Coronary artery (tissue), 2 donors: ENCODE results near the gene SLC1A3.
"Not testable (repeated sequence)": the region's sequence is repeated elsewhere in the genome, so short reads cannot be mapped to it uniquely, and the experiment has no call there.

Experiments used
- DNase-seq: peaks from one replicate; pipeline ENCODE4 v3.0.0-alpha.2; 2017; ENCODE audit warnings: low spot score
- H3K27ac ChIP-seq, 2 donors: fragments of 200-600 bp; sonication (generic); one replicate each; pipeline ENCODE4 v1.5.1; 2016 to 2019
- H3K4me3 ChIP-seq: fragments of 200-600 bp; sonication (generic); 2 replicates; pipeline ENCODE4 v1.5.1; 2016; ENCODE audit warnings: mild to moderate bottlenecking, moderate library complexity
- TF ChIP-seq, protein P1 (sequence below): fragments of 200-600 bp; sonication (generic); IDR thresholded peaks from one replicate; pipeline ENCODE4 v1.5.1; 2019; ENCODE audit warnings: antibody characterized with exemption

SLC1A3 gene

DNA sequence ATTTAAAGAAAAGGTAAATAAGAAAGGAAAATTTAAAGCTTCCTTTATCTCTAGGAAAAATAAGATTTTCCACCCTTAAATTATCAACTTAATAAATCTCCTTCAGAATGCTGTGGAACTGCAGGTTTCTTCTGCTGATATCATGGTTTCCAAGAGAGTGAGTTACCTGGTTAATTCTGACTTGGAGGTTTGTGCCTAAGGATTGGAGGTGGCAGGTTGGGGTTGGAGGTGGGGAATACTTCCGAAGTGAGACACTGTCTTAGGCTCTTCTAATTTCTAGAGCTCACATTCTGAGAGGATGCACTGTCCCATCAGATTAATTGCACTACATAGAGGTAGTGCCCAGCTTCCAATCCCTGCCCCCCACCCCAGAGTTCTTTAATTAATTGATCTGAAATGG lies 31.1 kb downstream of the SLC1A3 start:
- H3K27ac ChIP-seq, result no peak overlapping the region
- TF ChIP-seq, protein P1, sequence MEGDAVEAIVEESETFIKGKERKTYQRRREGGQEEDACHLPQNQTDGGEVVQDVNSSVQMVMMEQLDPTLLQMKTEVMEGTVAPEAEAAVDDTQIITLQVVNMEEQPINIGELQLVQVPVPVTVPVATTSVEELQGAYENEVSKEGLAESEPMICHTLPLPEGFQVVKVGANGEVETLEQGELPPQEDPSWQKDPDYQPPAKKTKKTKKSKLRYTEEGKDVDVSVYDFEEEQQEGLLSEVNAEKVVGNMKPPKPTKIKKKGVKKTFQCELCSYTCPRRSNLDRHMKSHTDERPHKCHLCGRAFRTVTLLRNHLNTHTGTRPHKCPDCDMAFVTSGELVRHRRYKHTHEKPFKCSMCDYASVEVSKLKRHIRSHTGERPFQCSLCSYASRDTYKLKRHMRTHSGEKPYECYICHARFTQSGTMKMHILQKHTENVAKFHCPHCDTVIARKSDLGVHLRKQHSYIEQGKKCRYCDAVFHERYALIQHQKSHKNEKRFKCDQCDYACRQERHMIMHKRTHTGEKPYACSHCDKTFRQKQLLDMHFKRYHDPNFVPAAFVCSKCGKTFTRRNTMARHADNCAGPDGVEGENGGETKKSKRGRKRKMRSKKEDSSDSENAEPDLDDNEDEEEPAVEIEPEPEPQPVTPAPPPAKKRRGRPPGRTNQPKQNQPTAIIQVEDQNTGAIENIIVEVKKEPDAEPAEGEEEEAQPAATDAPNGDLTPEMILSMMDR, result no peak

DNA sequence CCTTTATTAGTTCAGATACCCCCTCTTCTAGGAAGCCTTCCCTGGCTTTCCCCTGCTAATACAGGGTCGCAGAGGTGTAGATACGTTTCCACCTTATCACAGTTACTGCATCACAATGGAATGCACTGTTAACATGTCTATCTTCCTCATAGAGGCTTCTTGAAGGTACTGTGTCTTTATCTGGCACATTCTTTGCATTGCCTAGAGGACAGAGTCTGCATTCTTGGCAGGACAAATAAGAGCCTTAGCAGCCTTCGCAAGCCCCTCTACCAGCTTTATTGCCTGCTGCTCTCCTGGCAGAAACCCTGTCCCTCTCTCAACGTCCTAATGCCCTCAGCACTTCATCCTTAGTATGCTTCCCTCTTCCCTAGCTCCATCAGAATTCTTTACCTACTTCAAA lies 31.6 kb downstream of the SLC1A3 start:
- no peak overlapping the region for H3K4me3 ChIP-seq
- no peak overlapping the region for H3K27ac ChIP-seq
- no peak for DNase-seq
- TF ChIP-seq, protein P1, result no peak

More for the DNA sequence above, 31.1 kb downstream of the SLC1A3 start:
- H3K4me3 ChIP-seq, result no peak overlapping the region
- DNase-seq, result no peak

DNA sequence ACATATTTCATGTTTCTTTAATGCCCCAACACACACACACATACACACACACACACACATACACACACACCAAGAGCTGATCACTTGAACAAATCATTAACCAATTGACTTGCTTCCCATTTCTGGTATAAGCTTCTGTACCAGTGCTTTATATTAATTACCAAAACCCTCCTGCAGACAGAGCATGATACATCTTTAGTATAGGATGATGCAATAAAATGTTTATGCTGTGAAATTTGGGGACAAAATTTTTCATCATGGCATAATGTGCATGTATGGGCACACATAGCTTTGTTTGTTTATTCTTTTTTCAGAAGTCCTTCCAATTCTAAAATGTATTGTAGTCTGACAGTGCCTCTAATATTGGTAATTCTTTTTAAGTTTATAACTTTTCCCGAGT lies 34.5 kb downstream of the SLC1A3 start:
- no peak for DNase-seq
- Histone ChIP-seq H3K4me3 (no peak overlapping the region), H3K27ac (no peak overlapping the region)
- TF ChIP-seq, protein P1, result no peak

DNA sequence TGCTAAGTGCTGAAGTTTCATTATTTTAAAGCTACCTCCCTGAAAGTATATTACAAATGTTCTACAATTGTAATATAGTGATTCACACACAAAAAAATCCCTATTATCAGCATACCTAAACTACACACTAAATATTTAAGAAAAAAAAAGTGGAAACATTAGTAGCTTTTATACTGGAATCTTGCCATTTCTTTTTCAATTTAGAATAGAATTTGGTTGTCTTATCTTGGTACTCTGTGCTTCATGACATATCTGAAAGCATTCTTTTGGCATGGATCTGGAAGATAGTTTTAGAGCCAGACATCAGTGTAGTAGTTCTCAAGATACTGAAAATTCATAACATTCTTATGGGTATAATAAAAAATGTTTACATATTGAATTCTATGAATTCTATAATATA lies 35.0 kb downstream of the SLC1A3 start:
- Histone ChIP-seq H3K27ac (no peak overlapping the region), H3K4me3 (no peak overlapping the region)
- TF ChIP-seq, protein P1, result no peak
- DNase-seq, result no peak

DNA sequence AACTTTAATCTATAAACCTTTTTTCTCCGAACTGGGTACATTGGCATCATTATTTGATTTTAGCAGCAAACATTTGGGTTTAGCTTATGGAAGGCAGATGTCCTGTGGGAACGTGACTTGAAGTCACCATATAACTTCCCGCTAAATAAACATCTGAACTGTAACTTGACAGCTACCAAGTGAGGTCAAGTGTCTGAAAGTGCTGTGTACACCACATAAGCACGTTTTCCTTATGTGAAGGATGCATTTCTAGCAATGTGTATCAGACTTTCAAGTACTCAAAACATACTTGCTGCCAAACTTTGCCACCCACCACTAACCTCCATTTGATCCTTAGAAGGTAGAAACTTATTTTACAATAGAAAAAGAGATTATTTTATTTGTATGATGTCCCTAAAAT lies 35.7 kb downstream of the SLC1A3 start:
- no peak overlapping the region for H3K4me3 ChIP-seq
- H3K27ac ChIP-seq, result no peak overlapping the region
- TF ChIP-seq, protein P1, result no peak
- DNase-seq, result no peak

DNA sequence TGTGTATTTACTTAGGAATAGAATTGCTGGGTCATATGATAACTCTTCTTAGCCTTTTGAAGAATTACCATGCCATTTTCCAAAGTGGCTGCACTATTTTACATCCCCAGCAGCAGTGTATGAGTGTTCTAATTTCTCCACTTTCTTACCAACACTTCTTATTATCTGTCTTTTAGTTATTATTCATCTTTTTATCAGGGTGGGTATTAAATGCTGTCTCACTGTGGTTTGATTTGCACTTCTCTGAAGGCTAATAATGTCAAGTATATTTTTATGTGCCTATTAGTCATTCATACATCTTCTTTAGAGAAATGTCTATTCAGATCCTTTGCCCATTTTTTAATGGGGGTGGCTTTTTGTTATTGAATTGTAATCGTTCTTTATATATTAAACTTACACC lies 36.8 kb downstream of the SLC1A3 start:
- TF ChIP-seq, protein P1, result no peak
- no peak overlapping the region for H3K27ac ChIP-seq

DNA sequence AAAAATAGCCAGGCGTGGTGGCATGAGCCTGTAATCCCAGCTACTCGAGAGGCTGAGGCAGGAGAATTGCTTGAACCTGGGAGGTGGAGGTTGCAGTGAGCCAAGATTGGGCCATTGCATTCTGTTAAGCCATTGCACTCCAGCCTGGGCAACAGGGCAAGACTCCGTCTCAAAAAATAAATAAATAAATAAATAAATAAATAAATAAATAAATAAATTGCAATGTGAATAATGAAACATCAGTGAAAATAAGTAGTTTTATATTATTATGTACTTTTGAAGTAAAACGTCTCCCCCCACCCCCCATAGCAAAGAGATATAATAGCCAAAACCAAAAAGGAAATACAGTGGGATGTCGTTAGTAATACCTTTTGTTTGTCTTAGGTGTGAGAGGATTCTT lies 37.4 kb downstream of the SLC1A3 start:
- H3K4me3 ChIP-seq, DNase-seq, H3K27ac ChIP-seq: not testable (repeated sequence)

More for the DNA sequence above, 36.8 kb downstream of the SLC1A3 start:
- no peak for DNase-seq
- no peak overlapping the region for H3K4me3 ChIP-seq

DNA sequence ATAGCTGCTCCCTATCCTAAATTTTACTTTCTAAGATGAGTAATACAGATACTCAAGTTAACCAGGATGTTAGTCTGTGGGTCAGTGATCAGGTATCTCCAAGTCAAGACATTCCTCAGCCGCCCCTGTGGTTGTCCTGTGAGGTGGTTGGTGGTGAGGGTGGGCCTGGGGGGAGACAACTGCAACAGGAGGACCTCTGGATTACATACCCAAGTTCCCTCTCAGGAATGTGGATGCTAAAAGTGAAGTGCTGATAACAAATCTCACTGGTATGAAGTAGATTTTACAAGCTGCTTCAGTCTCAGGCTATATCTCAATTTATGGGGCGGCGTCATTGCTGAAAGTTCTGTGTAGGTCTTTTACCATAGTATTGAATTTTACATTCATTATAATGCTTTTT lies 38.3 kb downstream of the SLC1A3 start:
- TF ChIP-seq, protein P1, result no peak
- Histone ChIP-seq H3K27ac (no peak overlapping the region), H3K4me3 (no peak overlapping the region)
- no peak for DNase-seq
